Ishikawa (cell line): ENCODE data around the gene ABCA8.

Experiments used
- CEBPB ChIP-seq: IDR thresholded peaks from 2 replicates; pipeline ENCODE4 v1.6.1; 2012
- CREB1 ChIP-seq: IDR thresholded peaks from 2 replicates; pipeline ENCODE4 v1.6.1; 2012; ENCODE audit warnings: low read depth
- EGR1 ChIP-seq: IDR thresholded peaks from 2 replicates; pipeline ENCODE4 v1.6.1; 2012
- EP300 ChIP-seq: IDR thresholded peaks from 2 replicates; pipeline ENCODE4 v1.6.1; 2012; ENCODE audit warnings: borderline replicate concordance
- FOXM1 ChIP-seq: IDR thresholded peaks from 2 replicates; pipeline ENCODE4 v1.6.1; 2012; ENCODE audit warnings: low read depth, borderline replicate concordance
- MAX ChIP-seq: IDR thresholded peaks from 2 replicates; pipeline ENCODE4 v1.6.1; 2012
- NFIC ChIP-seq: IDR thresholded peaks from 2 replicates; pipeline ENCODE4 v1.6.1; 2012
- RAD21 ChIP-seq: IDR thresholded peaks from 2 replicates; pipeline ENCODE4 v1.6.1; 2012; ENCODE audit warnings: low read depth
- TAF1 ChIP-seq: IDR thresholded peaks from 2 replicates; pipeline ENCODE4 v1.6.1; 2012; ENCODE audit warnings: low read depth, mild to moderate bottlenecking
- TCF12 ChIP-seq: IDR thresholded peaks from 2 replicates; pipeline ENCODE4 v1.6.1; 2012; ENCODE audit warnings: low read depth
- TEAD4 ChIP-seq: IDR thresholded peaks from 2 replicates; pipeline ENCODE4 v1.6.1; 2012
- USF1 ChIP-seq: IDR thresholded peaks from 2 replicates; pipeline ENCODE4 v1.6.1; 2012
- YY1 ChIP-seq: IDR thresholded peaks from 2 replicates; pipeline ENCODE4 v1.6.1; 2012; ENCODE audit warnings: low read depth
- ZBTB7A ChIP-seq: IDR thresholded peaks from 2 replicates; pipeline ENCODE4 v1.6.1; 2012; ENCODE audit warnings: low read depth
- TF ChIP-seq, protein P1 (sequence below): IDR thresholded peaks from 2 replicates; pipeline ENCODE4 v1.6.1; 2012; ENCODE audit warnings: low read depth, mild to moderate bottlenecking

Gene ABCA8

GRCh38 chr17:68840073-68840472, 115.1 kb downstream of the ABCA8 start:
- no peak for TF ChIP-seq EP300
- no peak for TF ChIP-seq ZBTB7A
- no peak for TF ChIP-seq TAF1
- no peak for TF ChIP-seq CREB1
- TF ChIP-seq TCF12: no peak
- no peak for TF ChIP-seq EGR1
- TF ChIP-seq, protein P1, sequence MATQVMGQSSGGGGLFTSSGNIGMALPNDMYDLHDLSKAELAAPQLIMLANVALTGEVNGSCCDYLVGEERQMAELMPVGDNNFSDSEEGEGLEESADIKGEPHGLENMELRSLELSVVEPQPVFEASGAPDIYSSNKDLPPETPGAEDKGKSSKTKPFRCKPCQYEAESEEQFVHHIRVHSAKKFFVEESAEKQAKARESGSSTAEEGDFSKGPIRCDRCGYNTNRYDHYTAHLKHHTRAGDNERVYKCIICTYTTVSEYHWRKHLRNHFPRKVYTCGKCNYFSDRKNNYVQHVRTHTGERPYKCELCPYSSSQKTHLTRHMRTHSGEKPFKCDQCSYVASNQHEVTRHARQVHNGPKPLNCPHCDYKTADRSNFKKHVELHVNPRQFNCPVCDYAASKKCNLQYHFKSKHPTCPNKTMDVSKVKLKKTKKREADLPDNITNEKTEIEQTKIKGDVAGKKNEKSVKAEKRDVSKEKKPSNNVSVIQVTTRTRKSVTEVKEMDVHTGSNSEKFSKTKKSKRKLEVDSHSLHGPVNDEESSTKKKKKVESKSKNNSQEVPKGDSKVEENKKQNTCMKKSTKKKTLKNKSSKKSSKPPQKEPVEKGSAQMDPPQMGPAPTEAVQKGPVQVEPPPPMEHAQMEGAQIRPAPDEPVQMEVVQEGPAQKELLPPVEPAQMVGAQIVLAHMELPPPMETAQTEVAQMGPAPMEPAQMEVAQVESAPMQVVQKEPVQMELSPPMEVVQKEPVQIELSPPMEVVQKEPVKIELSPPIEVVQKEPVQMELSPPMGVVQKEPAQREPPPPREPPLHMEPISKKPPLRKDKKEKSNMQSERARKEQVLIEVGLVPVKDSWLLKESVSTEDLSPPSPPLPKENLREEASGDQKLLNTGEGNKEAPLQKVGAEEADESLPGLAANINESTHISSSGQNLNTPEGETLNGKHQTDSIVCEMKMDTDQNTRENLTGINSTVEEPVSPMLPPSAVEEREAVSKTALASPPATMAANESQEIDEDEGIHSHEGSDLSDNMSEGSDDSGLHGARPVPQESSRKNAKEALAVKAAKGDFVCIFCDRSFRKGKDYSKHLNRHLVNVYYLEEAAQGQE: no peak
- TF ChIP-seq NFIC: no peak
- no peak for TF ChIP-seq FOXM1
- no peak for TF ChIP-seq RAD21
- no peak for TF ChIP-seq MAX
- TF ChIP-seq CEBPB: no peak
- TF ChIP-seq USF1: no peak
- no peak for TF ChIP-seq YY1
- TF ChIP-seq TEAD4: no peak

GRCh38 chr17:68835071-68835470, 120.1 kb downstream of the ABCA8 start:
- no peak for TF ChIP-seq EP300
- no peak for TF ChIP-seq EGR1
- TF ChIP-seq ZBTB7A: no peak
- no peak for TF ChIP-seq NFIC
- no peak for TF ChIP-seq TAF1
- TF ChIP-seq, protein P1: no peak
- no peak for TF ChIP-seq MAX
- no peak for TF ChIP-seq USF1
- no peak for TF ChIP-seq YY1
- TF ChIP-seq TCF12: no peak
- TF ChIP-seq FOXM1: no peak
- TF ChIP-seq TEAD4: no peak
- TF ChIP-seq CREB1: no peak
- TF ChIP-seq RAD21: no peak
- TF ChIP-seq CEBPB: no peak

DNA sequence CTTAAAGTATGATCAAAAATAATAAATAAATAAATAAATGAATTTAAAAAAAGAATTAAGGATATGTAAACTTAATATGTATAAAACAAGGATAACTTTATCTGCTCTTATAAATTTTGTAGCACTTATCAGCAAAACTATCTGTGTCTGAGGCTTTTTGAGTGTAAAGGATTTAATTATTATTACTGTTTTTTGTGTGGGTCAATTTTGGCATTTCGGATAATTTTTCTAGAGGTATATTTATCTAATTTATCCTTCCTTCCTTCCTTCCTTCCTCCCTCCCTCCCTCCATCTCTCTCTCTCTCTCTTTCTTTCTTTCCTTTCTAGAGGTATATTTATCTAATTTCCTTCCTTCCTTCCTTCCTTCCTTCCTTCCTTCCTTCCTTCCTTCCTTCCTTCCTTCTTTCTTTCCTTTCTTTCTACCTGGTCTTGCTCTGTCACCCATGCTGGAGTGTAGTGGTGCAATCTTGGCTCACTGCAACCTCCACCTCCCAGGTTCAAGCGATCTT, 120.8 kb downstream of the ABCA8 start:
- TF ChIP-seq CREB1: no peak
- TF ChIP-seq TEAD4: no peak
- TF ChIP-seq, protein P1: no peak
- no peak for TF ChIP-seq EP300
- no peak for TF ChIP-seq MAX
- TF ChIP-seq USF1: no peak
- TF ChIP-seq ZBTB7A: no peak
- no peak for TF ChIP-seq NFIC
- no peak for TF ChIP-seq EGR1
- no peak for TF ChIP-seq YY1
- no peak for TF ChIP-seq TAF1
- TF ChIP-seq TCF12: no peak
- no peak for TF ChIP-seq FOXM1
- no peak for TF ChIP-seq CEBPB
- no peak for TF ChIP-seq RAD21
